SK-N-SH (cell line): ENCODE results near the gene BCAR3. TPM values are rescaled to one million over a fixed set of nuclear protein-coding genes. Genes with fewer than 3 reads are reported as not detected.

Experiments
- CTCF ChIA-PET: fragments of 300-600, 350-600 bp; formaldehyde crosslinking; extraction: SDS; loops from one replicate; lab custom pipeline; 2021; lab: Yijun Ruan, JAX
- POLR2A ChIA-PET: fragments of 350-600 bp; sonication (Branson Sonifier 250); formaldehyde crosslinking; extraction: SDS; loops from one replicate; lab custom pipeline; 2020; ENCODE audit warnings: antibody characterized with exemption, inconsistent platforms; lab: Yijun Ruan, JAX
- DNase-seq: peaks from one replicate; pipeline ENCODE4 v3.0.0; 2012
- H2AFZ ChIP-seq: fragments of 200-600 bp; sonication (generic); 2 replicates; pipeline ENCODE4 v1.8.1; 2016; ENCODE audit warnings: antibody characterized with exemption, mild to moderate bottlenecking, low read depth
- H3F3A ChIP-seq: fragments of 200-600 bp; sonication (generic); replicated peaks from 2 replicates; pipeline ENCODE3; 2016; ENCODE audit warnings: antibody characterized with exemption, mild to moderate bottlenecking; ENCODE audit not compliant: insufficient read depth
- H3K27ac ChIP-seq, 2 experiments: fragments of 200-500 bp in 1 of 2; fragments of 200-600 bp in 1 of 2; sonication (Bioruptor generic) in 1 of 2; sonication (generic), shearing (Covaris generic) in 1 of 2; 2 replicates each; pipeline versions ENCODE4 v1.5.1 to v1.6.1; 2014 to 2016; ENCODE audit warnings: low read depth in 2 of 2, inconsistent platforms in 1 of 2, low read length in 1 of 2, mild to moderate bottlenecking in 1 of 2, mixed read lengths in 1 of 2
- H3K27me3 ChIP-seq: fragments of 200-600 bp; sonication (generic), shearing (Covaris generic); 2 replicates; pipeline ENCODE4 v1.6.1; 2016; ENCODE audit warnings: mixed run types; ENCODE audit not compliant: insufficient read depth
- H3K36me3 ChIP-seq, 2 experiments: fragments of 200-500 bp in 1 of 2; fragments of 200-600 bp in 1 of 2; sonication (Bioruptor generic) in 1 of 2; sonication (generic) in 1 of 2; replicated peaks in 1 of 2; 2 replicates each; pipeline versions ENCODE3 to v1.5.1; 2014 to 2016; ENCODE audit warnings: low read length in 1 of 2, mild to moderate bottlenecking in 1 of 2; ENCODE audit not compliant: insufficient read depth in 2 of 2, control insufficient read depth in 1 of 2
- H3K4me1 ChIP-seq, 2 experiments: fragments of 200-500 bp in 1 of 2; fragments of 200-600 bp in 1 of 2; sonication (Bioruptor generic) in 1 of 2; sonication (generic), shearing (Covaris generic) in 1 of 2; 2 replicates each; pipeline versions ENCODE4 v1.5.1 to v1.6.1; 2014 to 2016; ENCODE audit warnings: low read depth in 1 of 2, low read length in 1 of 2, mixed run types in 1 of 2; ENCODE audit not compliant: insufficient read depth in 2 of 2, control insufficient read depth in 1 of 2
- H3K4me2 ChIP-seq: fragments of 200-600 bp; sonication (generic), shearing (Covaris generic); 2 replicates; pipeline ENCODE4 v1.6.1; 2017; ENCODE audit warnings: mixed run types
- H3K4me3 ChIP-seq, 2 experiments: fragments of 200-500 bp in 1 of 2; fragments of 200-600 bp in 1 of 2; sonication (Bioruptor generic) in 1 of 2; sonication (generic), shearing (Covaris generic) in 1 of 2; 2 replicates each; pipeline versions ENCODE4 v1.5.1 to v1.8.1; 2014 to 2016; ENCODE audit warnings: low read depth in 2 of 2, inconsistent platforms in 1 of 2, low read length in 1 of 2, mild to moderate bottlenecking in 1 of 2, mixed read lengths in 1 of 2, moderate library complexity in 1 of 2
- H3K79me2 ChIP-seq: fragments of 200-600 bp; sonication (generic); 2 replicates; pipeline ENCODE4 v1.8.1; 2017; ENCODE audit warnings: mild to moderate bottlenecking; ENCODE audit not compliant: insufficient read depth
- H3K9ac ChIP-seq: fragments of 200-600 bp; sonication (generic); 2 replicates; pipeline ENCODE4 v1.6.1; 2017; ENCODE audit warnings: mixed run types
- H3K9me2 ChIP-seq: fragments of 200-600 bp; sonication (generic); 2 replicates; pipeline ENCODE4 v1.6.1; 2017; ENCODE audit warnings: mixed run types
- H3K9me3 ChIP-seq: fragments of 200-600 bp; sonication (generic); 2 replicates; pipeline ENCODE4 v1.6.1; 2017; ENCODE audit warnings: mixed run types, mild to moderate bottlenecking, moderate library complexity
- H4K20me1 ChIP-seq: fragments of 200-600 bp; sonication (generic); 2 replicates; pipeline ENCODE4 v1.6.1; 2017; ENCODE audit warnings: mild to moderate bottlenecking, mixed run types; ENCODE audit not compliant: insufficient read depth
- CHD2 ChIP-seq: fragments of 150-350 bp; IDR thresholded peaks from 2 replicates; pipeline ENCODE4 v1.6.1; 2018; ENCODE audit warnings: low read length; ENCODE audit not compliant: partially characterized antibody
- ELF1 ChIP-seq: IDR thresholded peaks from 2 replicates; pipeline ENCODE4 v1.4.0; 2012
- FOSL2 ChIP-seq: IDR thresholded peaks from 2 replicates; pipeline ENCODE4 v1.4.0; 2012; ENCODE audit warnings: low read depth, mild to moderate bottlenecking, moderate library complexity, borderline replicate concordance
- GABPA ChIP-seq: IDR thresholded peaks from 2 replicates; pipeline ENCODE4 v1.4.0; 2012; ENCODE audit warnings: low read depth, mild to moderate bottlenecking
- GATA2 ChIP-seq: sonication (generic); formaldehyde crosslinking; IDR thresholded peaks from 2 replicates; pipeline ENCODE4 v1.5.0; 2020; ENCODE audit warnings: mild to moderate bottlenecking, missing genetic modification reagents
- MEF2A ChIP-seq: IDR thresholded peaks from 2 replicates; pipeline ENCODE4 v1.4.0; 2012; ENCODE audit warnings: low read depth, borderline replicate concordance
- POLR2AphosphoS5 ChIP-seq: IDR thresholded peaks from 2 replicates; pipeline ENCODE4 v1.6.1; 2012; ENCODE audit warnings: low read depth, low read length
- RAD21 ChIP-seq: IDR thresholded peaks from 2 replicates; pipeline ENCODE4 v1.6.1; 2012; ENCODE audit warnings: mild to moderate bottlenecking, low read length
- RCOR1 ChIP-seq: fragments of 150-350 bp; IDR thresholded peaks from 2 replicates; pipeline ENCODE4 v1.6.1; 2017; ENCODE audit warnings: antibody characterized with exemption, low read length
- RFX5 ChIP-seq: IDR thresholded peaks from 2 replicates; pipeline ENCODE4 v1.6.1; 2012; ENCODE audit warnings: mild to moderate bottlenecking, improper control_type of control experiment, low read length
- RXRA ChIP-seq: IDR thresholded peaks from 2 replicates; pipeline ENCODE4 v1.4.0; 2012; ENCODE audit warnings: low read depth, mild to moderate bottlenecking, borderline replicate concordance
- SMC3 ChIP-seq: IDR thresholded peaks from 2 replicates; pipeline ENCODE4 v1.6.1; 2012; ENCODE audit warnings: low read depth, low read length, improper control_type of control experiment
- TAF1 ChIP-seq: IDR thresholded peaks from 2 replicates; pipeline ENCODE4 v1.6.1; 2012; ENCODE audit warnings: low read depth, mild to moderate bottlenecking, low read length, moderate library complexity, borderline replicate concordance
- TCF12 ChIP-seq: IDR thresholded peaks from 2 replicates; pipeline ENCODE4 v1.4.0; 2012
- TEAD4 ChIP-seq: IDR thresholded peaks from 2 replicates; pipeline ENCODE4 v1.4.0; 2012; ENCODE audit warnings: mild to moderate bottlenecking, borderline replicate concordance; ENCODE audit not compliant: insufficient read depth
- WGBS: methylation state at CpG from one replicate; pipeline ENCODE4 v1.1.6; 2017; ENCODE audit warnings: low lambda C conversion rate; 5-methylcytosine and 5-hydroxymethylcytosine counted together
- polyA plus RNA-seq, 3 experiments: library from polyadenylated mRNA; depleted of rRNA; stranded (reverse); fragments of >200 nt; gene quantifications; 2 replicates each; pipeline ENCODE4 v1.2.3, GENCODE V29; 2012
- TF ChIP-seq, protein P1 (sequence below): IDR thresholded peaks from 2 replicates; pipeline ENCODE4 v1.6.1; 2012; ENCODE audit warnings: mild to moderate bottlenecking, low read depth, low read length, moderate library complexity
- TF ChIP-seq, protein P2 (sequence below): fragments of 150-350 bp; IDR thresholded peaks from 2 replicates; pipeline ENCODE4 v1.6.1; 2016; ENCODE audit warnings: mild to moderate bottlenecking, low read depth, low read length
- TF ChIP-seq, protein P3 (sequence below): IDR thresholded peaks from 2 replicates; pipeline ENCODE4 v1.4.0; 2012; ENCODE audit warnings: low read depth
- TF ChIP-seq, protein P4 (sequence below): fragments of 150-350 bp; IDR thresholded peaks from 2 replicates; pipeline ENCODE4 v1.6.1; 2017; ENCODE audit warnings: antibody characterized with exemption, low read length, low read depth, borderline replicate concordance

Gene BCAR3
- polyA plus RNA-seq, 1 of the 3 experiments (the other 2 are of a cell fraction), result 58.4 TPM

GRCh38 chr1:93602101-93602500, 79.5 kb downstream of the BCAR3 start:
- H3F3A ChIP-seq, result peaks cover 30% of the 10 kb centered on the region
- H3K4me3 ChIP-seq, result no peak overlapping the region
- H3K36me3 ChIP-seq, result peaks cover 0 to 21% of the 10 kb centered on the region in 2 experiments
- H4K20me1 ChIP-seq, result peaks cover 95% of the 10 kb centered on the region
- no peak for DNase-seq
- H3K27ac ChIP-seq, result no peak overlapping the region
- H3K4me1 ChIP-seq, result peaks cover 33 to 59% of the 10 kb centered on the region in 2 experiments
- H3K9ac ChIP-seq, result no peak overlapping the region
- H3K4me2 ChIP-seq, result no peak overlapping the region
- peaks cover 98% of the 10 kb centered on the region for H3K79me2 ChIP-seq
- H3K9me2 ChIP-seq, result no peaks in the 10 kb centered on the region
- ChIA-PET CTCF (interaction anchor here (1.1 to 1.5 kb wide), 2 partner anchors 13 to 18 kb away, joined by 3 to 4 read pairs; no protein-coding TSS in a partner anchor), POLR2A (no interaction called here)
- TF ChIP-seq, protein P1, sequence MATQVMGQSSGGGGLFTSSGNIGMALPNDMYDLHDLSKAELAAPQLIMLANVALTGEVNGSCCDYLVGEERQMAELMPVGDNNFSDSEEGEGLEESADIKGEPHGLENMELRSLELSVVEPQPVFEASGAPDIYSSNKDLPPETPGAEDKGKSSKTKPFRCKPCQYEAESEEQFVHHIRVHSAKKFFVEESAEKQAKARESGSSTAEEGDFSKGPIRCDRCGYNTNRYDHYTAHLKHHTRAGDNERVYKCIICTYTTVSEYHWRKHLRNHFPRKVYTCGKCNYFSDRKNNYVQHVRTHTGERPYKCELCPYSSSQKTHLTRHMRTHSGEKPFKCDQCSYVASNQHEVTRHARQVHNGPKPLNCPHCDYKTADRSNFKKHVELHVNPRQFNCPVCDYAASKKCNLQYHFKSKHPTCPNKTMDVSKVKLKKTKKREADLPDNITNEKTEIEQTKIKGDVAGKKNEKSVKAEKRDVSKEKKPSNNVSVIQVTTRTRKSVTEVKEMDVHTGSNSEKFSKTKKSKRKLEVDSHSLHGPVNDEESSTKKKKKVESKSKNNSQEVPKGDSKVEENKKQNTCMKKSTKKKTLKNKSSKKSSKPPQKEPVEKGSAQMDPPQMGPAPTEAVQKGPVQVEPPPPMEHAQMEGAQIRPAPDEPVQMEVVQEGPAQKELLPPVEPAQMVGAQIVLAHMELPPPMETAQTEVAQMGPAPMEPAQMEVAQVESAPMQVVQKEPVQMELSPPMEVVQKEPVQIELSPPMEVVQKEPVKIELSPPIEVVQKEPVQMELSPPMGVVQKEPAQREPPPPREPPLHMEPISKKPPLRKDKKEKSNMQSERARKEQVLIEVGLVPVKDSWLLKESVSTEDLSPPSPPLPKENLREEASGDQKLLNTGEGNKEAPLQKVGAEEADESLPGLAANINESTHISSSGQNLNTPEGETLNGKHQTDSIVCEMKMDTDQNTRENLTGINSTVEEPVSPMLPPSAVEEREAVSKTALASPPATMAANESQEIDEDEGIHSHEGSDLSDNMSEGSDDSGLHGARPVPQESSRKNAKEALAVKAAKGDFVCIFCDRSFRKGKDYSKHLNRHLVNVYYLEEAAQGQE, result no peak
- TF ChIP-seq POLR2AphosphoS5 (no peak), FOSL2 (no peak), SMC3 (no peak)
- H2AFZ ChIP-seq, result no peak overlapping the region
- H3K27me3 ChIP-seq, result no peaks in the 10 kb centered on the region
- H3K9me3 ChIP-seq, result no peaks in the 10 kb centered on the region
- 95% methylated on average over 4 of the region's 4 CpGs for WGBS

- CTCF ChIA-PET, result interaction anchor here (1.1 to 2.6 kb wide), 3 partner anchors 13 to 28 kb away, joined by 3 to 12 read pairs (median 4); no protein-coding TSS in a partner anchor
- H3F3A ChIP-seq, result peaks cover 26% of the 10 kb centered on the region
- no peaks in the 10 kb centered on the region for H3K9me3 ChIP-seq
- peaks cover 0 to 21% of the 10 kb centered on the region in 2 experiments for H3K36me3 ChIP-seq
- no peak for DNase-seq
- WGBS, result 89% methylated on average over 1 of the region's 1 CpG
- peaks cover 30 to 61% of the 10 kb centered on the region in 2 experiments for H3K4me1 ChIP-seq
- no peaks in the 10 kb centered on the region for H3K27me3 ChIP-seq
- H4K20me1 ChIP-seq, result peaks cover 95% of the 10 kb centered on the region
- POLR2A ChIA-PET, result no interaction called here
- no peak overlapping the region for H3K9ac ChIP-seq
- no peak overlapping the region for H3K4me2 ChIP-seq
- peaks cover 98% of the 10 kb centered on the region for H3K79me2 ChIP-seq
- no peak overlapping the region for H3K4me3 ChIP-seq
- H3K27ac ChIP-seq, result no peak overlapping the region
- H2AFZ ChIP-seq, result no peak overlapping the region
- H3K9me2 ChIP-seq, result no peaks in the 10 kb centered on the region
- TF ChIP-seq RFX5 (no peak), RAD21 (no peak), ELF1 (no peak), POLR2AphosphoS5 (no peak), MEF2A (no peak), GATA2 (CRISPR knock-in tag) (no peak), FOSL2 (no peak), TEAD4 (no peak), CHD2 (no peak), TAF1 (no peak), RXRA (no peak), SMC3 (no peak), GABPA (no peak), RCOR1 (no peak), TCF12 (no peak)
- TF ChIP-seq, protein P2, sequence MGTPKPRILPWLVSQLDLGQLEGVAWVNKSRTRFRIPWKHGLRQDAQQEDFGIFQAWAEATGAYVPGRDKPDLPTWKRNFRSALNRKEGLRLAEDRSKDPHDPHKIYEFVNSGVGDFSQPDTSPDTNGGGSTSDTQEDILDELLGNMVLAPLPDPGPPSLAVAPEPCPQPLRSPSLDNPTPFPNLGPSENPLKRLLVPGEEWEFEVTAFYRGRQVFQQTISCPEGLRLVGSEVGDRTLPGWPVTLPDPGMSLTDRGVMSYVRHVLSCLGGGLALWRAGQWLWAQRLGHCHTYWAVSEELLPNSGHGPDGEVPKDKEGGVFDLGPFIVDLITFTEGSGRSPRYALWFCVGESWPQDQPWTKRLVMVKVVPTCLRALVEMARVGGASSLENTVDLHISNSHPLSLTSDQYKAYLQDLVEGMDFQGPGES, result no peak
- TF ChIP-seq, protein P3, sequence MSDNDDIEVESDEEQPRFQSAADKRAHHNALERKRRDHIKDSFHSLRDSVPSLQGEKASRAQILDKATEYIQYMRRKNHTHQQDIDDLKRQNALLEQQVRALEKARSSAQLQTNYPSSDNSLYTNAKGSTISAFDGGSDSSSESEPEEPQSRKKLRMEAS, result no peak
- TF ChIP-seq, protein P4, sequence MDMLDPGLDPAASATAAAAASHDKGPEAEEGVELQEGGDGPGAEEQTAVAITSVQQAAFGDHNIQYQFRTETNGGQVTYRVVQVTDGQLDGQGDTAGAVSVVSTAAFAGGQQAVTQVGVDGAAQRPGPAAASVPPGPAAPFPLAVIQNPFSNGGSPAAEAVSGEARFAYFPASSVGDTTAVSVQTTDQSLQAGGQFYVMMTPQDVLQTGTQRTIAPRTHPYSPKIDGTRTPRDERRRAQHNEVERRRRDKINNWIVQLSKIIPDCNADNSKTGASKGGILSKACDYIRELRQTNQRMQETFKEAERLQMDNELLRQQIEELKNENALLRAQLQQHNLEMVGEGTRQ, result no peak
Measured at GRCh38 chr1:93601686-93602085, 80.0 kb downstream of the BCAR3 start.
